ENCODE data around the gene WDR45B.
A peak's percentile ranks its signal among the peaks of the same experiment; 100 is the strongest.

Gene WDR45B

GRCh38 chr17:82655523-82655922 lies 7.3 kb upstream of the WDR45B start:
- TF ChIP-seq CTCF (conservative IDR thresholded peaks at IDR 0.05) = no peak
- TF ChIP-seq ZFX (IDR thresholded peaks at IDR 0.05) = no peak
- peak overlapping the region; percentile 72 for H3K27ac ChIP-seq

GRCh38 chr17:82655038-82655479 lies 6.8 kb upstream of the WDR45B start:
- H3K27ac ChIP-seq = peak overlapping the region; percentile 72
- peak; percentile 54; the same call in 1 of the 2 replicates for TF ChIP-seq ZFX (IDR thresholded peaks at IDR 0.05)
- no peak for TF ChIP-seq CTCF (conservative IDR thresholded peaks at IDR 0.05)

- H3K27ac ChIP-seq = peak overlapping the region; percentile 72
Measured at GRCh38 chr17:82654611-82655010, 6.4 kb upstream of the WDR45B start.

- TF ChIP-seq CTCF (conservative IDR thresholded peaks at IDR 0.05) (no peak), ZFX (IDR thresholded peaks at IDR 0.05) (no peak)
- H3K27ac ChIP-seq = peak overlapping the region; percentile 72
Measured at GRCh38 chr17:82653651-82654528, 5.6 kb upstream of the WDR45B start.

GRCh38 chr17:82650723-82651122 lies 2.5 kb upstream of the WDR45B start:
- H3K27ac ChIP-seq = no peak overlapping the region
- TF ChIP-seq CTCF (conservative IDR thresholded peaks at IDR 0.05) (no peak), ZFX (IDR thresholded peaks at IDR 0.05) (no peak)

GRCh38 chr17:82649501-82650261 lies 1.4 kb upstream of the WDR45B start:
- TF ChIP-seq ZFX (IDR thresholded peaks at IDR 0.05) (no peak), CTCF (conservative IDR thresholded peaks at IDR 0.05) (no peak)
- no peak overlapping the region; the same call in 1 of the 2 replicates for H3K27ac ChIP-seq

GRCh38 chr17:82648742-82649331 lies 593 bp upstream of the WDR45B start:
- TF ChIP-seq CTCF (conservative IDR thresholded peaks at IDR 0.05) (no peak), ZFX (IDR thresholded peaks at IDR 0.05) (no peak)
- peak overlapping the region; percentile 37; the same call in 1 of the 2 replicates for H3K27ac ChIP-seq

Measured in C4-2B (cell line).